Measurements from ENCODE around the gene ELAVL2.
"Not testable (repeated sequence)": the region's sequence is repeated elsewhere in the genome, so short reads cannot be mapped to it uniquely, and the experiment has no call there.

ELAVL2 gene

DNA sequence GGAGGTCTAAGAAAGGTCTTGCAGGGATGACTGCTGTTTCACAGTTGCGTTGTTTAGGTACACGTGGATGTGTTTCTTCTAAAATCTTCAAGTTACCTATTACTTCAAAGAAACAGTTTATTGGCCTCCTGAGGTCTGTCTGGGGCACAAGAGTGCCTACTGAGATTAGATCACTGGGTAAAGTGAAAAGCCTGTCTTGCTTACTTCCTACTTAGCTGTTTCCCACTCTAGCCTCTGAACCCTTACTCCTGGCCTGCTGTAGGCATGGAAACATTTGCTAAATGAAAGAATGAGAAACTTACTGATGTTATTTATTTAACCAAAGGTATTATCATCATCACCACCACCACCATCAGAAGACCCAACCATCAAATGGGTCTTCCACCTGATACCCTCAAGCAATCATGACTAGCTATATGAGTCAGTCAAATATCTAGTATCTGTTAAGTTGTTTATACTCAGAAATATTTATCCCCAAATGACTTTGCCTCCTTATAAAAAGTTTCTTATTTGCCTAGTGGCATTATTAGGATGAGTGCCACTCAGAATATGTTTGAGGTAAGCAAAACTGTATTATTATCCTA is 92.5 kb downstream of the ELAVL2 start:
- Histone ChIP-seq H3K36me3 (ENCODE audit: control insufficient read depth in 1 of 2, insufficient read depth in 2 of 2, low read length in 2 of 2) (no peaks in the 10 kb centered on the region), H3K4me1 (ENCODE audit: control insufficient read depth in 1 of 2, insufficient read depth in 2 of 2, low read length in 2 of 2) (no peaks in the 10 kb centered on the region), H3K27ac (ENCODE audit: low read length) (no peak overlapping the region), H3K27me3 (ENCODE audit: low read depth, low read length) (no peaks in the 10 kb centered on the region), H3K4me3 (ENCODE audit: low read depth in 1 of 2, low read length in 2 of 2) (no peak overlapping the region), H3K9me3 (ENCODE audit: control insufficient read depth in 1 of 2, low read length in 2 of 2) (no peaks in the 10 kb centered on the region)

- no peaks in the 10 kb centered on the region for H3K36me3 ChIP-seq (ENCODE audit: control insufficient read depth in 1 of 2, insufficient read depth in 2 of 2, low read length in 2 of 2)
- no peaks in the 10 kb centered on the region for H3K9me3 ChIP-seq (ENCODE audit: control insufficient read depth in 1 of 2, low read length in 2 of 2)
- H3K4me1 ChIP-seq (ENCODE audit: control insufficient read depth in 1 of 2, insufficient read depth in 2 of 2, low read length in 2 of 2), result no peaks in the 10 kb centered on the region
- H3K4me3 ChIP-seq (ENCODE audit: low read depth in 1 of 2, low read length in 2 of 2), result no peak overlapping the region
- H3K27ac ChIP-seq (ENCODE audit: low read length), result no peak overlapping the region
- H3K27me3 ChIP-seq (ENCODE audit: low read depth, low read length), result no peaks in the 10 kb centered on the region
Observed at GRCh38 chr9:23731353-23731752, 94.7 kb downstream of the ELAVL2 start.

- Histone ChIP-seq H3K27ac (ENCODE audit: low read length) (no peak overlapping the region), H3K4me1 (ENCODE audit: control insufficient read depth in 1 of 2, insufficient read depth in 2 of 2, low read length in 2 of 2) (no peaks in the 10 kb centered on the region)
Observed at GRCh38 chr9:23730364-23730763, 95.7 kb downstream of the ELAVL2 start.

GRCh38 chr9:23728736-23729135 is 97.3 kb downstream of the ELAVL2 start:
- Histone ChIP-seq H3K36me3 (ENCODE audit: control insufficient read depth in 1 of 2, insufficient read depth in 2 of 2, low read length in 2 of 2) (no peaks in the 10 kb centered on the region), H3K9me3 (ENCODE audit: control insufficient read depth in 1 of 2, low read length in 2 of 2) (no peaks in the 10 kb centered on the region), H3K27ac (ENCODE audit: low read length) (no peak overlapping the region), H3K4me3 (ENCODE audit: low read depth in 1 of 2, low read length in 2 of 2) (no peak overlapping the region), H3K4me1 (ENCODE audit: control insufficient read depth in 1 of 2, insufficient read depth in 2 of 2, low read length in 2 of 2) (no peaks in the 10 kb centered on the region), H3K27me3 (ENCODE audit: low read depth, low read length) (no peaks in the 10 kb centered on the region)

More at GRCh38 chr9:23730364-23730763, 95.7 kb downstream of the ELAVL2 start:
- Histone ChIP-seq H3K4me3 (ENCODE audit: low read depth in 1 of 2, low read length in 2 of 2) (no peak overlapping the region), H3K9me3 (ENCODE audit: control insufficient read depth in 1 of 2, low read length in 2 of 2) (no peaks in the 10 kb centered on the region), H3K27me3 (ENCODE audit: low read depth, low read length) (no peaks in the 10 kb centered on the region), H3K36me3 (ENCODE audit: control insufficient read depth in 1 of 2, insufficient read depth in 2 of 2, low read length in 2 of 2) (no peaks in the 10 kb centered on the region)

DNA sequence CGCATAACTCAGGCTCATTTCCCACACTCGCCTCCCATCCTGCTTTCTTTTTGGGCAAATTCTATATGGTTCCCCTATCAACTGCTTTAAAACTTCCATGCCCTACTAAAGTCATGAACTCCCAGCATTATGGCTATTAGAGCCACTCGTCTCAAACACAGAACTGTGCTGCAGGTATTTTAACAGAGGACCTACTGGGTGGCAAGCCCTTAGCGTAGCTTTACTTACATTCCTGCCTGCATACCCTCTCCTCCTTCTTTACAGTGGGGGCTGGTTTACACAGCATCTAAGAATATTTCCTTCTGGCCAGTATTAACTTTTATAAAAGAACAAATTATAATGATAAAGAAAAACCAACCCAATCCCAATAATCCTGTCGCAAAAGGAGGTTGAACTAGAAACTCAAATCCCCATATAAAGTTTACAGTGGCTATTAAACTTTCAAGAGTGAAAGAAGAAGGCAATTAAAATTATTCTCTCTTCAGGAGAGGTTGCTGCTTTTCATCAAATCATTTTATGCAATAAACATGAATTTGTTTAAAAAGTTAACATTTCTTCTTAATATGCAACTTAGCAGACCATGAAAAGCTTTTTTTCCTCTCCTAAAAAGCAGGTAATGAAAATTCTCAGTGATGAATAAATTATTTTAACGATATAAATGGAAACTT is 100.6 kb downstream of the ELAVL2 start:
- H3K9me3 ChIP-seq (ENCODE audit: control insufficient read depth in 1 of 2, low read length in 2 of 2), result no peaks in the 10 kb centered on the region
- no peak overlapping the region for H3K4me3 ChIP-seq (ENCODE audit: low read depth in 1 of 2, low read length in 2 of 2)
- no peaks in the 10 kb centered on the region for H3K36me3 ChIP-seq (ENCODE audit: control insufficient read depth in 1 of 2, insufficient read depth in 2 of 2, low read length in 2 of 2)
- H3K27ac ChIP-seq (ENCODE audit: low read length), result no peak overlapping the region
- no peaks in the 10 kb centered on the region for H3K4me1 ChIP-seq (ENCODE audit: control insufficient read depth in 1 of 2, insufficient read depth in 2 of 2, low read length in 2 of 2)
- H3K27me3 ChIP-seq (ENCODE audit: low read depth, low read length), result no peaks in the 10 kb centered on the region

DNA sequence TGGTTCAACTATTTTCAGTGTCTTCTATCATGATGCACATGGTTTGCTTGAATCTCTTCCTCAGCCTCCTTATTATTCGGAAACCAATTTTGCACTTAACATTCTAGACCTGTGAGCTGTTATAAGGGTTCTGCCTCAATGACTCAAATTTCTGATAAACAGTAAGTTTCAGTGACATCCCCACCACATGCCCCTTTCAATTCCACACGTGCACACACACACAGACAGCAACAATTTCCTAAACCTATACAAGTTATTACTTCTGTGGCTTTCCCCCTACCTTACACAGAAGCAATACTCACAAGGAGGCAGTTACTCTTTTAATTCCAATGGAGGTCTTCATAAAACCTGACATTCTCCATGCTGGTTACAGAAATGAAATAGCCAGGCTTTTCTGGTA is 102.4 kb downstream of the ELAVL2 start:
- H3K36me3 ChIP-seq (ENCODE audit: control insufficient read depth in 1 of 2, insufficient read depth in 2 of 2, low read length in 2 of 2), result no peaks in the 10 kb centered on the region
- H3K4me3 ChIP-seq (ENCODE audit: low read depth in 1 of 2, low read length in 2 of 2), result no peak overlapping the region
- no peak overlapping the region for H3K27ac ChIP-seq (ENCODE audit: low read length)
- no peaks in the 10 kb centered on the region for H3K4me1 ChIP-seq (ENCODE audit: control insufficient read depth in 1 of 2, insufficient read depth in 2 of 2, low read length in 2 of 2)
- H3K9me3 ChIP-seq (ENCODE audit: control insufficient read depth in 1 of 2, low read length in 2 of 2), result no peaks in the 10 kb centered on the region
- no peaks in the 10 kb centered on the region for H3K27me3 ChIP-seq (ENCODE audit: low read depth, low read length)

DNA sequence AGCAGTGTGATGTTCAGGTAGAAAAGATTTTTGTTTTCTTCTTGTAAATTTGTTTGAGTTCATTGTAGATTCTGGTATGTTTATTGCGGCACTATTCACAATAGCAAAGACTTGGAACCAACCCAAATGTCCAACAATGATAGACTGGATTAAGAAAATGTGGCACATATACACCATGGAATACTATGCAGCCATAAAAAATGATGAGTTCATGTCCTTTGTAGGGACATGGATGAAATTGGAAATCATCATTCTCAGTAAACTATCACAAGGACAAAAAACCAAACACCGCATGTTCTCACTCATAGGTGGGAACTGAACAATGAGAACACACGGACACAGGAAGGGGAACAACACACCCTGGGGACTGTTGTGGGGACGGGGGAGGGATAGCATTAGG is 103.0 kb downstream of the ELAVL2 start:
- not testable (repeated sequence) for H3K4me1 ChIP-seq (ENCODE audit: control insufficient read depth in 1 of 2, insufficient read depth in 2 of 2, low read length in 2 of 2); H3K4me3 ChIP-seq (ENCODE audit: low read depth in 1 of 2, low read length in 2 of 2); H3K27me3 ChIP-seq (ENCODE audit: low read depth, low read length); H3K27ac ChIP-seq (ENCODE audit: low read length); H3K9me3 ChIP-seq (ENCODE audit: control insufficient read depth in 1 of 2, low read length in 2 of 2); H3K36me3 ChIP-seq (ENCODE audit: control insufficient read depth in 1 of 2, insufficient read depth in 2 of 2, low read length in 2 of 2)

GRCh38 chr9:23721466-23721865 is 104.6 kb downstream of the ELAVL2 start:
- Histone ChIP-seq H3K4me3 (ENCODE audit: low read depth in 1 of 2, low read length in 2 of 2) (no peak overlapping the region), H3K9me3 (ENCODE audit: control insufficient read depth in 1 of 2, low read length in 2 of 2) (no peaks in the 10 kb centered on the region), H3K27ac (ENCODE audit: low read length) (no peak overlapping the region), H3K36me3 (ENCODE audit: control insufficient read depth in 1 of 2, insufficient read depth in 2 of 2, low read length in 2 of 2) (no peaks in the 10 kb centered on the region), H3K4me1 (ENCODE audit: control insufficient read depth in 1 of 2, insufficient read depth in 2 of 2, low read length in 2 of 2) (no peaks in the 10 kb centered on the region), H3K27me3 (ENCODE audit: low read depth, low read length) (no peaks in the 10 kb centered on the region)

GRCh38 chr9:23717505-23717904 is 108.5 kb downstream of the ELAVL2 start:
- Histone ChIP-seq H3K27ac (ENCODE audit: low read length) (no peak overlapping the region), H3K27me3 (ENCODE audit: low read depth, low read length) (no peaks in the 10 kb centered on the region), H3K9me3 (ENCODE audit: control insufficient read depth in 1 of 2, low read length in 2 of 2) (no peaks in the 10 kb centered on the region), H3K36me3 (ENCODE audit: control insufficient read depth in 1 of 2, insufficient read depth in 2 of 2, low read length in 2 of 2) (no peaks in the 10 kb centered on the region), H3K4me3 (ENCODE audit: low read depth in 1 of 2, low read length in 2 of 2) (no peak overlapping the region), H3K4me1 (ENCODE audit: control insufficient read depth in 1 of 2, insufficient read depth in 2 of 2, low read length in 2 of 2) (no peaks in the 10 kb centered on the region)

DNA sequence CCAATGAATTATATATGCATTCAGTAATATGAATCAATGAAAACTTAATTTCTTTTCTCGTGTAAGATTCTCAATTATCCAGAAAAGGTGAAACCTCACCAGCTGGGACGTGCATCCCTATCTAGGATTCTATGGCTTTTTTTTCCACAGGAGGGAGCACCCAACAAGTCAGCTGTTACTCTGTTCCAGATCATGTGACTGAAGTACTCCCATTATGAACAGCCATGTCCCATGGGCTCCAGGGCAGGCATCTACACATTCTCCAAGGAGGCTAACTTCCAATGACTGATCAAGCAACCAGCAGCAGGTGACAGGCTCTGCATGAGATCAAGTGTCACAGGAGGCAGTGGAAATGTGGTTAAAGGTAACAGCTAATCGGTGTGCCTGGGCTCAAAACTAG is 118.8 kb downstream of the ELAVL2 start:
- Histone ChIP-seq H3K4me3 (ENCODE audit: low read depth in 1 of 2, low read length in 2 of 2) (no peak overlapping the region), H3K9me3 (ENCODE audit: control insufficient read depth in 1 of 2, low read length in 2 of 2) (no peaks in the 10 kb centered on the region), H3K27ac (ENCODE audit: low read length) (no peak overlapping the region), H3K36me3 (ENCODE audit: control insufficient read depth in 1 of 2, insufficient read depth in 2 of 2, low read length in 2 of 2) (no peaks in the 10 kb centered on the region), H3K4me1 (ENCODE audit: control insufficient read depth in 1 of 2, insufficient read depth in 2 of 2, low read length in 2 of 2) (no peaks in the 10 kb centered on the region), H3K27me3 (ENCODE audit: low read depth, low read length) (no peaks in the 10 kb centered on the region)

GRCh38 chr9:23702311-23702922 is 123.6 kb downstream of the ELAVL2 start:
- Histone ChIP-seq H3K27me3 (ENCODE audit: low read depth, low read length) (no peaks in the 10 kb centered on the region), H3K9me3 (ENCODE audit: control insufficient read depth in 1 of 2, low read length in 2 of 2) (no peaks in the 10 kb centered on the region), H3K36me3 (ENCODE audit: control insufficient read depth in 1 of 2, insufficient read depth in 2 of 2, low read length in 2 of 2) (no peaks in the 10 kb centered on the region), H3K4me3 (ENCODE audit: low read depth in 1 of 2, low read length in 2 of 2) (no peak overlapping the region), H3K27ac (ENCODE audit: low read length) (no peak overlapping the region), H3K4me1 (ENCODE audit: control insufficient read depth in 1 of 2, insufficient read depth in 2 of 2, low read length in 2 of 2) (no peaks in the 10 kb centered on the region)

GRCh38 chr9:23701291-23701690 is 124.7 kb downstream of the ELAVL2 start:
- Histone ChIP-seq H3K27me3 (ENCODE audit: low read depth, low read length) (no peaks in the 10 kb centered on the region), H3K4me3 (ENCODE audit: low read depth in 1 of 2, low read length in 2 of 2) (no peak overlapping the region), H3K9me3 (ENCODE audit: control insufficient read depth in 1 of 2, low read length in 2 of 2) (no peaks in the 10 kb centered on the region), H3K36me3 (ENCODE audit: control insufficient read depth in 1 of 2, insufficient read depth in 2 of 2, low read length in 2 of 2) (no peaks in the 10 kb centered on the region), H3K4me1 (ENCODE audit: control insufficient read depth in 1 of 2, insufficient read depth in 2 of 2, low read length in 2 of 2) (no peaks in the 10 kb centered on the region), H3K27ac (ENCODE audit: low read length) (no peak overlapping the region)

Measured in muscle layer of duodenum (tissue), 2 donors.